HCT116 (cell line): Measurements from ENCODE around the gene TBC1D1. TPM values are rescaled to one million over a fixed set of nuclear protein-coding genes. Genes with fewer than 3 reads are reported as not detected.

ENCODE experiments used
- ATAC-seq: fragments of 200-7000 bp; cut with Tn5 transposase; 2 replicates; pipeline ENCODE4 v1.9.1; 2020; ENCODE audit warnings: mild to moderate bottlenecking, moderate library complexity
- BruUV-seq: library from RNA; stranded (reverse); fragments of 400-500 nt; replicated peaks from 2 replicates; lab custom pipeline; 2021; lab: Mats Ljungman, UMichigan
- CTCF ChIA-PET: fragments of 300-600 bp; sonication (Branson Sonifier 250); formaldehyde crosslinking; loops from one replicate; lab custom pipeline; 2021; ENCODE audit warnings: antibody characterized with exemption; lab: Charles Lee
- POLR2A ChIA-PET: fragments of 300-600, 350-600 bp; sonication (Branson Sonifier 250); formaldehyde crosslinking; loops from one replicate; lab custom pipeline; 2021; ENCODE audit warnings: antibody characterized with exemption; lab: Charles Lee
- RAD21 ChIA-PET, 2 experiments: fragments of 300-600 bp; sonication (Branson Sonifier 250); formaldehyde crosslinking; loops; one replicate each; lab custom pipeline; 2023; ENCODE audit warnings: low total read pairs in 2 of 2; ENCODE audit not compliant: uncharacterized antibody in 2 of 2, unreplicated experiment in 2 of 2, low non-redundant PET in 1 of 2; lab: Charles Lee
- DNase-seq: peaks from one replicate; pipeline ENCODE4 v3.0.0-alpha.2; 2010; ENCODE audit warnings: low read depth, low spot score
- H2AFZ ChIP-seq: fragments of 200-600 bp; shearing (Covaris generic), sonication (generic); 2 replicates; pipeline ENCODE4 v1.6.1; 2017; ENCODE audit warnings: low read depth, mixed run types, mixed read lengths, antibody characterized with exemption, low read length; ENCODE audit not compliant: poor library complexity, severe bottlenecking
- H3K27ac ChIP-seq: 2 replicates; pipeline ENCODE4 v1.5.1; 2012; ENCODE audit warnings: low read depth, low read length
- H3K27me3 ChIP-seq: fragments of 200-600 bp; sonication (generic); 2 replicates; pipeline ENCODE4 v1.6.1; 2016; ENCODE audit warnings: mixed run types, low read length, mixed read lengths; ENCODE audit not compliant: insufficient read depth
- H3K36me3 ChIP-seq, 2 experiments: fragments of 200-500 bp in 1 of 2; fragments of 200-600 bp in 1 of 2; sonication (Bioruptor generic) in 1 of 2; sonication (generic) in 1 of 2; 2 replicates each; pipeline versions ENCODE4 v1.5.1 to v1.6.1; 2014 to 2016; ENCODE audit warnings: low read length in 2 of 2, inconsistent platforms in 1 of 2, mixed read lengths in 1 of 2, mixed run types in 1 of 2; ENCODE audit not compliant: insufficient read depth in 2 of 2, control insufficient read depth in 1 of 2
- H3K4me1 ChIP-seq, 2 experiments: fragments of 200-600 bp in 1 of 2; sonication (generic) in 1 of 2; 2 replicates each; pipeline versions ENCODE4 v1.5.1 to v1.6.1; 2012 to 2017; ENCODE audit warnings: low read length in 2 of 2, inconsistent platforms in 1 of 2, mild to moderate bottlenecking in 1 of 2, mixed read lengths in 1 of 2, mixed run types in 1 of 2, moderate library complexity in 1 of 2; ENCODE audit not compliant: insufficient read depth in 2 of 2, control insufficient read depth in 1 of 2
- H3K4me2 ChIP-seq: fragments of 200-600 bp; sonication (generic); 2 replicates; pipeline ENCODE4 v1.6.1; 2017; ENCODE audit warnings: mixed run types, low read length, mixed read lengths
- H3K4me3 ChIP-seq, 2 experiments: fragments of 200-600 bp in 1 of 2; sonication (generic) in 1 of 2; replicated peaks in 1 of 2; 2 replicates each; pipeline ENCODE4 v1.5.1; 2011 to 2016; ENCODE audit warnings: low read length in 2 of 2, control low read depth in 1 of 2, low read depth in 1 of 2, mild to moderate bottlenecking in 1 of 2, mixed read lengths in 1 of 2, mixed run types in 1 of 2
- H3K79me2 ChIP-seq: fragments of 200-600 bp; sonication (generic); 2 replicates; pipeline ENCODE4 v1.6.1; 2017; ENCODE audit warnings: mild to moderate bottlenecking, mixed run types, low read length, moderate library complexity, mixed read lengths; ENCODE audit not compliant: insufficient read depth
- H3K9ac ChIP-seq: fragments of 200-600 bp; sonication (generic); 2 replicates; pipeline ENCODE4 v1.6.1; 2016; ENCODE audit warnings: low read length, mixed read lengths
- H3K9me2 ChIP-seq: fragments of 200-600 bp; sonication (generic), shearing (Covaris generic); 2 replicates; pipeline ENCODE4 v1.6.1; 2017; ENCODE audit warnings: mixed run types, mild to moderate bottlenecking, moderate library complexity; ENCODE audit not compliant: insufficient read depth
- H3K9me3 ChIP-seq, 2 experiments: fragments of 200-500 bp in 1 of 2; fragments of 200-600 bp in 1 of 2; sonication (Bioruptor generic) in 1 of 2; sonication (generic) in 1 of 2; 2 replicates each; pipeline ENCODE4 v1.6.1; 2014 to 2017; ENCODE audit warnings: low read length in 2 of 2, mixed read lengths in 2 of 2, inconsistent platforms in 1 of 2, low read depth in 1 of 2, mild to moderate bottlenecking in 1 of 2, mixed run types in 1 of 2, moderate library complexity in 1 of 2; ENCODE audit not compliant: control insufficient read depth in 1 of 2, insufficient read depth in 1 of 2
- H4K20me1 ChIP-seq: fragments of 200-600 bp; sonication (generic), shearing (Covaris generic); 2 replicates; pipeline ENCODE4 v1.6.1; 2017; ENCODE audit warnings: mixed run types, mild to moderate bottlenecking, moderate library complexity; ENCODE audit not compliant: insufficient read depth
- ATF3 ChIP-seq: IDR thresholded peaks from 2 replicates; pipeline ENCODE4 v1.6.1; 2012
- CEBPB ChIP-seq: IDR thresholded peaks from 2 replicates; pipeline ENCODE4 v1.6.1; 2012; ENCODE audit warnings: low read depth
- EGR1 ChIP-seq: IDR thresholded peaks from 2 replicates; pipeline ENCODE4 v1.6.1; 2012; ENCODE audit warnings: low read depth
- ELF1 ChIP-seq: IDR thresholded peaks from 2 replicates; pipeline ENCODE4 v1.6.1; 2012; ENCODE audit warnings: low read depth, borderline replicate concordance
- EZH2phosphoT487 ChIP-seq: fragments of 200-600 bp; IDR thresholded peaks from 2 replicates; pipeline ENCODE4 v1.6.1; 2018; ENCODE audit warnings: antibody characterized with exemption, borderline replicate concordance
- YY1 ChIP-seq: IDR thresholded peaks from 2 replicates; pipeline ENCODE4 v1.6.1; 2011; ENCODE audit warnings: low read length, low read depth, moderate library complexity, mild to moderate bottlenecking; ENCODE audit not compliant: insufficient replicate concordance; ENCODE audit errors: extremely low read depth
- ZFX ChIP-seq: fragments of 450-650 bp; IDR thresholded peaks from 2 replicates; pipeline ENCODE4 v1.6.1; 2017
- ZNF274 ChIP-seq: fragments of 200-500 bp; sonication (Bioruptor generic); IDR thresholded peaks from 2 replicates; pipeline ENCODE4 v1.6.1; 2014; ENCODE audit warnings: mild to moderate bottlenecking, low read depth, low read length, inconsistent platforms
- intact Hi-C: fragments of 100-400 bp; cut with micrococcal nuclease; formaldehyde crosslinking; loops from 2 replicates; pipeline ENCODE4 v1.10.0; 2022
- total RNA-seq: library from RNA; stranded (reverse); gene quantifications from one replicate; pipeline ENCODE4 v1.2.1, GENCODE V29; 2021; ENCODE audit not compliant: unreplicated experiment

Gene TBC1D1
- total RNA-seq, 1 experiment from 2014 or later = 82.7 TPM

- Histone ChIP-seq H3K27me3 (no peaks in the 10 kb centered on the region), H3K9me3 (no peaks in the 10 kb centered on the region), H2AFZ (no peak overlapping the region), H3K9me2 (no peaks in the 10 kb centered on the region), H3K4me3 (no peak overlapping the region), H3K79me2 (no peaks in the 10 kb centered on the region), H3K9ac (no peak overlapping the region), H3K36me3 (no peaks in the 10 kb centered on the region), H3K4me1 (peaks cover 14 to 28% of the 10 kb centered on the region in 2 experiments), H3K4me2 (no peak overlapping the region), H4K20me1 (no peaks in the 10 kb centered on the region), H3K27ac (no peak overlapping the region)
- BruUV-seq = no TSS peak
- DNase-seq (no peak), ATAC-seq (no peak)
- ChIA-PET CTCF (no interaction called here), POLR2A (no interaction called here), RAD21 (no interaction called here)
- intact Hi-C loops = no loop called here
- TF ChIP-seq CEBPB (no peak), EZH2phosphoT487 (no peak)
Measured at GRCh38 chr4:38176165-38176564, 285.3 kb downstream of the TBC1D1 start.

GRCh38 chr4:38177035-38177546 is 286.2 kb downstream of the TBC1D1 start:
- Histone ChIP-seq H3K4me2 (no peak overlapping the region), H3K27ac (no peak overlapping the region), H3K9me2 (no peaks in the 10 kb centered on the region), H3K36me3 (no peaks in the 10 kb centered on the region), H4K20me1 (no peaks in the 10 kb centered on the region), H3K9ac (no peak overlapping the region), H3K4me3 (no peak overlapping the region), H3K9me3 (no peaks in the 10 kb centered on the region), H3K4me1 (peaks cover 15 to 29% of the 10 kb centered on the region in 2 experiments), H3K27me3 (no peaks in the 10 kb centered on the region), H3K79me2 (no peaks in the 10 kb centered on the region), H2AFZ (no peak overlapping the region)
- RAD21 ChIA-PET = no interaction called here
- intact Hi-C loops = no loop called here
- POLR2A ChIA-PET = no interaction called here
- CTCF ChIA-PET = no interaction called here
- DNase-seq (no peak), ATAC-seq (no peak)
- BruUV-seq = no TSS peak
- TF ChIP-seq CEBPB (no peak), ZFX (no peak), YY1 (no peak), ATF3 (no peak), EZH2phosphoT487 (no peak), ZNF274 (no peak), EGR1 (no peak), ELF1 (no peak)
